Osteoblast (primary cell): ENCODE measurements around the gene ULK3. TPM values are rescaled to one million over a fixed set of nuclear protein-coding genes. Genes with fewer than 3 reads are reported as not detected.

Source experiments
- DNase-seq: peaks from one replicate; pipeline ENCODE4 v3.0.0; 2011; ENCODE audit warnings: low spot score, mixed read lengths; ENCODE audit not compliant: insufficient read length; ENCODE audit errors: missing footprints
- H2AFZ ChIP-seq: 2 replicates; pipeline ENCODE4 v1.6.0; 2011; ENCODE audit warnings: mild to moderate bottlenecking, low read length
- H3K27ac ChIP-seq: 2 replicates; pipeline ENCODE4 v1.5.1; 2011; ENCODE audit warnings: mild to moderate bottlenecking, low read depth, low read length, moderate library complexity
- H3K27me3 ChIP-seq: 2 replicates; pipeline ENCODE4 v1.6.0; 2012; ENCODE audit warnings: mild to moderate bottlenecking, control low read depth, inconsistent platforms, low read length, moderate library complexity; ENCODE audit not compliant: insufficient read depth
- H3K36me3 ChIP-seq: 2 replicates; pipeline ENCODE4 v1.5.1; 2011; ENCODE audit warnings: mild to moderate bottlenecking, low read length, control low read depth, moderate library complexity; ENCODE audit not compliant: insufficient read depth
- H3K4me1 ChIP-seq: 2 replicates; pipeline ENCODE4 v1.5.1; 2011; ENCODE audit warnings: mild to moderate bottlenecking, low read length, control low read depth, moderate library complexity; ENCODE audit not compliant: insufficient read depth
- H3K4me2 ChIP-seq: 2 replicates; pipeline ENCODE4 v1.6.0; 2011; ENCODE audit warnings: mild to moderate bottlenecking, low read length; ENCODE audit not compliant: insufficient read depth
- H3K4me3 ChIP-seq: fragments of 200-600 bp; sonication (generic); 3 replicates; pipeline ENCODE4 v1.5.1; 2012; ENCODE audit warnings: mild to moderate bottlenecking, low read length, inconsistent platforms; ENCODE audit not compliant: insufficient read depth
- H3K79me2 ChIP-seq: 2 replicates; pipeline ENCODE4 v1.6.0; 2012; ENCODE audit warnings: mild to moderate bottlenecking, low read length, control low read depth, inconsistent platforms; ENCODE audit not compliant: insufficient read depth
- H3K9me3 ChIP-seq: 2 replicates; pipeline ENCODE4 v1.5.1; 2011; ENCODE audit warnings: low read depth, low read length, control low read depth
- H4K20me1 ChIP-seq: 2 replicates; pipeline ENCODE4 v1.6.0; 2012; ENCODE audit warnings: mild to moderate bottlenecking, low read length, control low read depth; ENCODE audit not compliant: insufficient read depth
- CTCF ChIP-seq: IDR thresholded peaks from 2 replicates; pipeline ENCODE4 v1.5.1; 2011; ENCODE audit warnings: mild to moderate bottlenecking, low read depth, low read length, moderate library complexity; ENCODE audit errors: extremely low read depth
- total RNA-seq: library from RNA; depleted of rRNA; stranded (reverse); fragments of >200 nt; gene quantifications from 2 replicates; pipeline ENCODE4 v1.2.3, GENCODE V29; 2012

Gene ULK3
- total RNA-seq: 19.4 and 21.4 TPM in 2 replicates

GRCh38 chr15:74842581-74843444 is at the start of gene ULK3:
TSS of gene ULK3 (minus strand) at chr15:74843156. CDS start at chr15:74843105, 51 bp downstream.
- peak within 1 kb of the TSS; percentile 92 for H2AFZ ChIP-seq
- DNase-seq: peak; percentile 100
- peak; percentile 41 for TF ChIP-seq CTCF
- peaks cover 9% of the 10 kb centered on the region for H4K20me1 ChIP-seq
- H3K27ac ChIP-seq: peak within 1 kb of the TSS; percentile 80
- no peaks in the 10 kb centered on the region for H3K9me3 ChIP-seq
- H3K4me1 ChIP-seq: peaks cover 11% of the 10 kb centered on the region
- peaks cover 6% of the 10 kb centered on the region for H3K36me3 ChIP-seq
- H3K4me2 ChIP-seq: peak within 1 kb of the TSS; percentile 93
- peak within 1 kb of the TSS; percentile 85 for H3K4me3 ChIP-seq
- H3K79me2 ChIP-seq: peaks cover 9% of the 10 kb centered on the region
- H3K27me3 ChIP-seq: no peaks in the 10 kb centered on the region

GRCh38 chr15:74892313-74892712 is 49.4 kb upstream of the ULK3 start:
- no peak for TF ChIP-seq CTCF
- DNase-seq: no peak
- no peaks in the 10 kb centered on the region for H3K27me3 ChIP-seq
- peaks cover 16% of the 10 kb centered on the region for H3K4me1 ChIP-seq
- no peak overlapping the region for H3K4me2 ChIP-seq
- no peak overlapping the region for H3K27ac ChIP-seq
- no peaks in the 10 kb centered on the region for H3K9me3 ChIP-seq
- H2AFZ ChIP-seq: no peak overlapping the region
- H3K4me3 ChIP-seq: no peak overlapping the region
- no peaks in the 10 kb centered on the region for H4K20me1 ChIP-seq
- peaks cover 13% of the 10 kb centered on the region for H3K79me2 ChIP-seq
- peaks cover 14% of the 10 kb centered on the region for H3K36me3 ChIP-seq

- no peaks in the 10 kb centered on the region for H3K9me3 ChIP-seq
- peaks cover 13% of the 10 kb centered on the region for H3K79me2 ChIP-seq
- H2AFZ ChIP-seq: no peak overlapping the region
These were observed 48.5 kb upstream of the ULK3 start for GRCh38 chr15:74891469-74891868.

More at GRCh38 chr15:74891469-74891868, 48.5 kb upstream of the ULK3 start:
- H3K27ac ChIP-seq: no peak overlapping the region
- no peak for DNase-seq
- H4K20me1 ChIP-seq: no peaks in the 10 kb centered on the region
- H3K27me3 ChIP-seq: no peaks in the 10 kb centered on the region
- peaks cover 16% of the 10 kb centered on the region for H3K4me1 ChIP-seq
- H3K4me3 ChIP-seq: no peak overlapping the region
- peaks cover 14% of the 10 kb centered on the region for H3K36me3 ChIP-seq
- no peak for TF ChIP-seq CTCF
- H3K4me2 ChIP-seq: no peak overlapping the region
